ENCODE measurements around the gene ST7.

ST7 gene

GRCh38 chr7:116979430-116979829 lies 26.1 kb downstream of the ST7 start:
- ChIA-PET CTCF (no interaction called here), POLR2A (no interaction called here)
- DNase-seq (ENCODE audit: extremely low spot score): no peak
- TF ChIP-seq PKNOX1 (IDR thresholded peaks at IDR 0.05): no peak
- TF ChIP-seq SUZ12 (IDR thresholded peaks at IDR 0.05): no peak
- no peak for TF ChIP-seq FOXK2 (IDR thresholded peaks at IDR 0.05)
- no peak for TF ChIP-seq ELF4 (IDR thresholded peaks at IDR 0.05)
- TF ChIP-seq BHLHE40 (IDR thresholded peaks at IDR 0.05; ENCODE audit: borderline replicate concordance): no peak
- no peak for TF ChIP-seq HDGF (IDR thresholded peaks at IDR 0.05; ENCODE audit: borderline replicate concordance)
- no peak for TF ChIP-seq TARDBP (IDR thresholded peaks at IDR 0.05)
- no peak for TF ChIP-seq ARNT (IDR thresholded peaks at IDR 0.05)
- TF ChIP-seq CTBP1 (IDR thresholded peaks at IDR 0.05; ENCODE audit: borderline replicate concordance): no peak
- TF ChIP-seq FOXM1 (IDR thresholded peaks at IDR 0.05; ENCODE audit: borderline replicate concordance): no peak
- no peak for TF ChIP-seq LEF1 (IDR thresholded peaks at IDR 0.05; ENCODE audit: borderline replicate concordance)
- no peak for TF ChIP-seq NFRKB (IDR thresholded peaks at IDR 0.05)
- TF ChIP-seq ZNF384 (IDR thresholded peaks at IDR 0.05): no peak
- no peak for TF ChIP-seq FOXA1 (IDR thresholded peaks at IDR 0.05)

GRCh38 chr7:116980354-116980753 lies 27.1 kb downstream of the ST7 start:
- POLR2A ChIA-PET: no interaction called here
- CTCF ChIA-PET: no interaction called here
- DNase-seq (ENCODE audit: extremely low spot score): no peak
- TF ChIP-seq L3MBTL2 (conservative IDR thresholded peaks at IDR 0.05): no peak
- TF ChIP-seq TARDBP (IDR thresholded peaks at IDR 0.05): no peak
- TF ChIP-seq SUZ12 (IDR thresholded peaks at IDR 0.05): no peak
- TF ChIP-seq CTBP1 (IDR thresholded peaks at IDR 0.05; ENCODE audit: borderline replicate concordance): no peak
- no peak for TF ChIP-seq NFRKB (IDR thresholded peaks at IDR 0.05)
- TF ChIP-seq ZNF384 (IDR thresholded peaks at IDR 0.05): no peak
- no peak for TF ChIP-seq FOXM1 (IDR thresholded peaks at IDR 0.05; ENCODE audit: borderline replicate concordance)

- ChIA-PET POLR2A (no interaction called here), CTCF (no interaction called here)
- no peak for DNase-seq (ENCODE audit: extremely low spot score)
- no peak for TF ChIP-seq BHLHE40 (IDR thresholded peaks at IDR 0.05; ENCODE audit: borderline replicate concordance)
- TF ChIP-seq FOXM1 (IDR thresholded peaks at IDR 0.05; ENCODE audit: borderline replicate concordance): no peak
- TF ChIP-seq L3MBTL2 (conservative IDR thresholded peaks at IDR 0.05): no peak
- no peak for TF ChIP-seq SUZ12 (IDR thresholded peaks at IDR 0.05)
- no peak for TF ChIP-seq ELF4 (IDR thresholded peaks at IDR 0.05)
- no peak for TF ChIP-seq FOXK2 (IDR thresholded peaks at IDR 0.05)
- no peak for TF ChIP-seq CTBP1 (IDR thresholded peaks at IDR 0.05; ENCODE audit: borderline replicate concordance)
- no peak for TF ChIP-seq PKNOX1 (IDR thresholded peaks at IDR 0.05)
- no peak for TF ChIP-seq ARNT (IDR thresholded peaks at IDR 0.05)
- TF ChIP-seq FOXA1 (IDR thresholded peaks at IDR 0.05): no peak
- no peak for TF ChIP-seq ZNF384 (IDR thresholded peaks at IDR 0.05)
- TF ChIP-seq SP1 (IDR thresholded peaks at IDR 0.05): no peak
- no peak for TF ChIP-seq HDGF (IDR thresholded peaks at IDR 0.05; ENCODE audit: borderline replicate concordance)
- TF ChIP-seq NFRKB (IDR thresholded peaks at IDR 0.05): no peak
- no peak for TF ChIP-seq TARDBP (IDR thresholded peaks at IDR 0.05)
Measured at GRCh38 chr7:116981939-116982338, 28.6 kb downstream of the ST7 start.

- no peak for DNase-seq (ENCODE audit: extremely low spot score)
- ChIA-PET POLR2A (interaction anchor here (1.5 kb wide), 1 partner anchor 30 kb away, joined by 4 read pairs; no protein-coding TSS in a partner anchor), CTCF (interaction anchor here (0.5 to 1.6 kb wide), 7 partner anchors 10 to 143 kb away, joined by 3 to 6 read pairs (median 3); no protein-coding TSS in a partner anchor)
- TF ChIP-seq ARNT (IDR thresholded peaks at IDR 0.05): no peak
Measured at GRCh38 chr7:116984511-116984910, 31.2 kb downstream of the ST7 start.

GRCh38 chr7:116984917-116985316 lies 31.6 kb downstream of the ST7 start:
- ChIA-PET CTCF (interaction anchor here (0.5 to 1.6 kb wide), 7 partner anchors 10 to 143 kb away, joined by 3 to 6 read pairs (median 3); no protein-coding TSS in a partner anchor), POLR2A (interaction anchor here (1.5 kb wide), 1 partner anchor 30 kb away, joined by 4 read pairs; no protein-coding TSS in a partner anchor)
- DNase-seq (ENCODE audit: extremely low spot score): peak; percentile 18
- TF ChIP-seq BHLHE40 (IDR thresholded peaks at IDR 0.05; ENCODE audit: borderline replicate concordance) (no peak), HDGF (IDR thresholded peaks at IDR 0.05; ENCODE audit: borderline replicate concordance) (no peak), LEF1 (IDR thresholded peaks at IDR 0.05; ENCODE audit: borderline replicate concordance) (no peak), SP1 (IDR thresholded peaks at IDR 0.05) (no peak), FOXK2 (IDR thresholded peaks at IDR 0.05) (no peak), TARDBP (IDR thresholded peaks at IDR 0.05) (no peak), ELF4 (IDR thresholded peaks at IDR 0.05) (no peak), ARNT (IDR thresholded peaks at IDR 0.05) (no peak), CTBP1 (IDR thresholded peaks at IDR 0.05; ENCODE audit: borderline replicate concordance) (no peak), ZNF384 (IDR thresholded peaks at IDR 0.05) (no peak)

GRCh38 chr7:116985575-116985974 lies 32.3 kb downstream of the ST7 start:
- DNase-seq (ENCODE audit: extremely low spot score): no peak
- CTCF ChIA-PET: interaction anchor here (1.1 to 1.6 kb wide), 6 partner anchors 13 to 142 kb away, joined by 3 to 8 read pairs (median 4); no protein-coding TSS in a partner anchor
- TF ChIP-seq ARNT (IDR thresholded peaks at IDR 0.05) (no peak), SUZ12 (IDR thresholded peaks at IDR 0.05) (no peak), LEF1 (IDR thresholded peaks at IDR 0.05; ENCODE audit: borderline replicate concordance) (no peak), ELF4 (IDR thresholded peaks at IDR 0.05) (no peak), FOXK2 (IDR thresholded peaks at IDR 0.05) (no peak), FOXM1 (IDR thresholded peaks at IDR 0.05; ENCODE audit: borderline replicate concordance) (no peak), ZNF384 (IDR thresholded peaks at IDR 0.05) (no peak), HDGF (IDR thresholded peaks at IDR 0.05; ENCODE audit: borderline replicate concordance) (no peak), CTBP1 (IDR thresholded peaks at IDR 0.05; ENCODE audit: borderline replicate concordance) (no peak), FOXA1 (IDR thresholded peaks at IDR 0.05) (no peak)
- POLR2A ChIA-PET: interaction anchor here (1.5 kb wide), 1 partner anchor 31 kb away, joined by 4 read pairs; no protein-coding TSS in a partner anchor

All from HEK293T (cell line).